ENCODE results near the gene CDIPT. TPM values are rescaled to one million over a fixed set of nuclear protein-coding genes. Genes with fewer than 3 reads are reported as not detected.

Gene CDIPT
- total and polyA plus RNA-seq, 2 of the 13 experiments (the other 11 are each of a cell fraction or from before 2014, with no cell fraction given), result 54.9 to 97.5 TPM

DNA sequence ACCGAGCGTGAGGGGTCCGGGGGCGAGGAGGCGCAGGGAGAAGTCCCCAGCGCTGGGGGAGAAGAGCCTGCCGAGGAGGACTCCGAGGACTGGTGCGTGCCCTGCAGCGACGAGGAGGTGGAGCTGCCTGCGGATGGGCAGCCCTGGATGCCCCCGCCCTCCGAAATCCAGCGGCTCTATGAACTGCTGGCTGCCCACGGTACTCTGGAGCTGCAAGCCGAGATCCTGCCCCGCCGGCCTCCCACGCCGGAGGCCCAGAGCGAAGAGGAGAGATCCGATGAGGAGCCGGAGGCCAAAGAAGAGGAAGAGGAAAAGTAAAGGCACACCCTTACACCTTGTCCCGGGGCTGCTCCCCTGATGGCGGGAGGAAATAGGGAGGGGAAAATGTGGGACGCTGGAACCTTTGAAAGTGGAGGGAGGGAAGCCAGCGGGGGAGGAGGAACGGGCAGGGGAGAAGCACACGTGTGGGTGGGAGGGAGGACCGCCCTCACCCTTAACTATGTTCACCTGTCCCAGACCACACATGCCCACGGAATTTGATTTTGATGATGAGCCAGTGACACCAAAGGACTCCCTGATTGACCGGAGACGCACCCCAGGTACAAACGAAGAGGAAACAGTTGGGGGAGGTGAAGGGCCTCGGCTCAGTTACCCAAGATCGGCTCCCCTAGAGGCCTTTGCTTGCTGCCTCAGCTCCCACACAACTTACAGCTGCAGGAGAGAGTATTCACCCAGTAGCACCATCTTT, 46.2 kb downstream of the CDIPT start (continued):
- TF ChIP-seq HNRNPL (IDR thresholded peaks at IDR 0.05; ENCODE audit: low read depth, low read length) (peak; percentile 60; the same call in 1 of the 2 replicates), ZBTB25 (CRISPR knock-in tag; IDR thresholded peaks at IDR 0.05) (no peak), ARNT (IDR thresholded peaks at IDR 0.05) (no peak), ZNF781 (CRISPR knock-in tag; IDR thresholded peaks at IDR 0.05; ENCODE audit: borderline replicate concordance, not compliant biosample characterization) (no peak), NR2F2 (IDR thresholded peaks at IDR 0.05; ENCODE audit: borderline replicate concordance, low read depth) (no peak), KDM5B (CRISPR knock-in tag; IDR thresholded peaks at IDR 0.05; ENCODE audit: borderline replicate concordance) (no peak; the same call in 1 of the 2 replicates), ZNF263 (CRISPR knock-in tag; IDR thresholded peaks at IDR 0.05) (peak; percentile 71), POLR2G (IDR thresholded peaks at IDR 0.05; ENCODE audit: low read depth, low read length) (peak; percentile 19), ZNF44 (CRISPR knock-in tag; IDR thresholded peaks at IDR 0.05) (0 out of 2 replicates have a peak, but pooled peaks have one; percentile 17), JUNB (CRISPR knock-in tag; IDR thresholded peaks at IDR 0.05; ENCODE audit: borderline replicate concordance) (no peak), ELF4 (CRISPR knock-in tag; IDR thresholded peaks at IDR 0.05; ENCODE audit: borderline replicate concordance) (no peak), HIC2 (CRISPR knock-in tag; IDR thresholded peaks at IDR 0.05; ENCODE audit: low read depth) (no peak), WIZ (CRISPR knock-in tag; IDR thresholded peaks at IDR 0.05) (peak; percentile 53; the same call in 1 of the 2 replicates)
- TF ChIP-seq, protein P1, sequence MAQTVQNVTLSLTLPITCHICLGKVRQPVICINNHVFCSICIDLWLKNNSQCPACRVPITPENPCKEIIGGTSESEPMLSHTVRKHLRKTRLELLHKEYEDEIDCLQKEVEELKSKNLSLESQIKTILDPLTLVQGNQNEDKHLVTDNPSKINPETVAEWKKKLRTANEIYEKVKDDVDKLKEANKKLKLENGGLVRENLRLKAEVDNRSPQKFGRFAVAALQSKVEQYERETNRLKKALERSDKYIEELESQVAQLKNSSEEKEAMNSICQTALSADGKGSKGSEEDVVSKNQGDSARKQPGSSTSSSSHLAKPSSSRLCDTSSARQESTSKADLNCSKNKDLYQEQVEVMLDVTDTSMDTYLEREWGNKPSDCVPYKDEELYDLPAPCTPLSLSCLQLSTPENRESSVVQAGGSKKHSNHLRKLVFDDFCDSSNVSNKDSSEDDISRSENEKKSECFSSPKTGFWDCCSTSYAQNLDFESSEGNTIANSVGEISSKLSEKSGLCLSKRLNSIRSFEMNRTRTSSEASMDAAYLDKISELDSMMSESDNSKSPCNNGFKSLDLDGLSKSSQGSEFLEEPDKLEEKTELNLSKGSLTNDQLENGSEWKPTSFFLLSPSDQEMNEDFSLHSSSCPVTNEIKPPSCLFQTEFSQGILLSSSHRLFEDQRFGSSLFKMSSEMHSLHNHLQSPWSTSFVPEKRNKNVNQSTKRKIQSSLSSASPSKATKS (CRISPR knock-in tag; IDR thresholded peaks at IDR 0.05), result no peak; the same call in 1 of the 2 replicates
- TF ChIP-seq, protein P2, sequence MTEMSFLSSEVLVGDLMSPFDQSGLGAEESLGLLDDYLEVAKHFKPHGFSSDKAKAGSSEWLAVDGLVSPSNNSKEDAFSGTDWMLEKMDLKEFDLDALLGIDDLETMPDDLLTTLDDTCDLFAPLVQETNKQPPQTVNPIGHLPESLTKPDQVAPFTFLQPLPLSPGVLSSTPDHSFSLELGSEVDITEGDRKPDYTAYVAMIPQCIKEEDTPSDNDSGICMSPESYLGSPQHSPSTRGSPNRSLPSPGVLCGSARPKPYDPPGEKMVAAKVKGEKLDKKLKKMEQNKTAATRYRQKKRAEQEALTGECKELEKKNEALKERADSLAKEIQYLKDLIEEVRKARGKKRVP (CRISPR knock-in tag; IDR thresholded peaks at IDR 0.05), result no peak
- TF ChIP-seq, protein P3, sequence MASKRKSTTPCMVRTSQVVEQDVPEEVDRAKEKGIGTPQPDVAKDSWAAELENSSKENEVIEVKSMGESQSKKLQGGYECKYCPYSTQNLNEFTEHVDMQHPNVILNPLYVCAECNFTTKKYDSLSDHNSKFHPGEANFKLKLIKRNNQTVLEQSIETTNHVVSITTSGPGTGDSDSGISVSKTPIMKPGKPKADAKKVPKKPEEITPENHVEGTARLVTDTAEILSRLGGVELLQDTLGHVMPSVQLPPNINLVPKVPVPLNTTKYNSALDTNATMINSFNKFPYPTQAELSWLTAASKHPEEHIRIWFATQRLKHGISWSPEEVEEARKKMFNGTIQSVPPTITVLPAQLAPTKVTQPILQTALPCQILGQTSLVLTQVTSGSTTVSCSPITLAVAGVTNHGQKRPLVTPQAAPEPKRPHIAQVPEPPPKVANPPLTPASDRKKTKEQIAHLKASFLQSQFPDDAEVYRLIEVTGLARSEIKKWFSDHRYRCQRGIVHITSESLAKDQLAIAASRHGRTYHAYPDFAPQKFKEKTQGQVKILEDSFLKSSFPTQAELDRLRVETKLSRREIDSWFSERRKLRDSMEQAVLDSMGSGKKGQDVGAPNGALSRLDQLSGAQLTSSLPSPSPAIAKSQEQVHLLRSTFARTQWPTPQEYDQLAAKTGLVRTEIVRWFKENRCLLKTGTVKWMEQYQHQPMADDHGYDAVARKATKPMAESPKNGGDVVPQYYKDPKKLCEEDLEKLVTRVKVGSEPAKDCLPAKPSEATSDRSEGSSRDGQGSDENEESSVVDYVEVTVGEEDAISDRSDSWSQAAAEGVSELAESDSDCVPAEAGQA (IDR thresholded peaks at IDR 0.05; ENCODE audit: low read depth), result no peak
- TF ChIP-seq, protein P3 (CRISPR knock-in tag; IDR thresholded peaks at IDR 0.05; ENCODE audit: borderline replicate concordance), result no peak
